ENCODE measurements around the gene TMEM150B.
A peak's percentile ranks its signal among the peaks of the same experiment; 100 is the strongest.
"Not testable (repeated sequence)": the region's sequence is repeated elsewhere in the genome, so short reads cannot be mapped to it uniquely, and the experiment has no call there.

The TMEM150B gene

GRCh38 chr19:55336101-55336500 lies 11.0 kb upstream of the TMEM150B start:
- DNase-seq: no peak

DNA sequence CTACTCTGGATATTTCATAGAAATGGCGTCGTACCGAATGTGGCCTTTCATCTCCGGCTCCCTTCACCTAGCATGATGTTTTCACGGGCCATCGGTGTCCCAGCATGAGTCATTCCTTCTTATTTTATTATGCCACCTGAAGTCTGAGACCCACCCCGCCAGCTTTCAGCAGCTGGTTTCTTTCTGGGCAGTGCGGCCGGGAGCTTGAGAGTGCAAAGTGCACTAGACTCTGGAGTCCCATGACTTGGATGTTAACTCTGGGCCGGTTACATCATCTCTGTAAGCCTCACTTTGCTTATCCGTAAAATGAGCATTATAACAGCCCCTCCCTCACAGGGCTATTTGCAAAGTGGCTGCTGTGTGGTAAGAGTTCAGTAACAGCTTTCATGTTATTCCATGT lies 8.7 kb upstream of the TMEM150B start:
- DNase-seq: no peak

DNA sequence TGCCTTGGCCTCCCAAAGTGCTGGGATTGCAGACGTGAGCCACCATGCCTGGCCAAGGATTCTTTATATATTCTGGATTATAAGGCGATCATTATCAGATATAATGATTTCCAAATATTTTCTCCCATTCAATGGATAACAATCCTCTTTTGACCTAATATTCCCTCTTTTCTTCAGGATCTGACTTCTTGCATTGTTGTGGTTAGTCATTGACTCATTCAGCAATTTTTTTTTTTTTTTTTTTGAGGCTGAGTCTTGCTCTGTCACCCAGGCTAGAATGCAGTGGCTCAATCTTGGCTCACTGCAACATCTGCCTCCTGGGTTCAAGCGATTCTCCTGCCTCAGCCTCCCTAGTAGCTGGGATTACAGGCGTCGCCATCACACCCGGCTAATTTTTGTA lies 4.7 kb upstream of the TMEM150B start:
- DNase-seq: not testable (repeated sequence)

DNA sequence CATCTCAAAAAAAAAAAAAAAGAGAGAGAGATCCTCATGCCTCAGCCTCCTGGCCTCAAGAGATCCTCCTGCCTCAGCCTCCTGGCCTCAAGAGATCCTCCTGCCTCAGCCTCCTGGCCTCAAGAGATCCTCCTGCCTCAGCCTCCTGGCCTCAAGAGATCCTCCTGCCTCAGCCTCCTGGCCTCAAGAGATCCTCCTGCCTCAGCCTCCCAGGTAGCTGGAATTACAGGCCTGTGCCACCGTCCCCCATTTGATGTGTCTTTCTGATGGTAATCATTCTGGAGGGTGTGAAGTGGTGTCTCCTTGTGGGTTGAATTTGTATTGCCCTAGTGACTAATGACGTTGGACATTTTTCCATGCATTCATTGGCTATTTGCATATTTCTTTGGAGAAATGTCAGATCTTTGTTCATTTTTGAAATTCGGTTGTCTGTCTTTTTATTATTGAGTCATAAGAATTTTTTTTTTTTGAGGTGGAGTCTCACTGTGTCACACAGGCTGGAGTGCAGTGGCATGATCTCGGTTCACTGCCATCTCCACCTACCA lies 3.7 kb upstream of the TMEM150B start:
- DNase-seq: not testable (repeated sequence)

DNA sequence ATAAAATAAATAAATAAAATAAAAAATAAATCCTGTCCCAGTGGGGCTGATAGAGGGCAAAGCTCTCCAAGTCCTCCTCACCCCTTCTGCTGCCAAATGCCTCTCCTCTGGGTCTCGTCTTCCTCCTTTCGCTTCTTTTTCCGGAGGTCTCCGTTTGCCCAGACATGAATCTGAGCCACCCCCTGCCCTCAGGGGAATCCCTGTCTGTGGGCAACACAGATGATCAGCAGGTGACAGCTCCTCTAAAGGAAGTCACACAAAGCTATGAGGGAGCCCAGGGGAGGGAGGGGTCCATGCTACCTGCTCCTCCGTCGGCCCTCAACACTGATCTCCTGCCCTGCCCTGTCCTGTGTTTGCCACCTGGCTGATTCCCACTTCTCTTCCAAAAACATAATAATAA lies 479 bp downstream of the TMEM150B start:
- DNase-seq: no peak

DNA sequence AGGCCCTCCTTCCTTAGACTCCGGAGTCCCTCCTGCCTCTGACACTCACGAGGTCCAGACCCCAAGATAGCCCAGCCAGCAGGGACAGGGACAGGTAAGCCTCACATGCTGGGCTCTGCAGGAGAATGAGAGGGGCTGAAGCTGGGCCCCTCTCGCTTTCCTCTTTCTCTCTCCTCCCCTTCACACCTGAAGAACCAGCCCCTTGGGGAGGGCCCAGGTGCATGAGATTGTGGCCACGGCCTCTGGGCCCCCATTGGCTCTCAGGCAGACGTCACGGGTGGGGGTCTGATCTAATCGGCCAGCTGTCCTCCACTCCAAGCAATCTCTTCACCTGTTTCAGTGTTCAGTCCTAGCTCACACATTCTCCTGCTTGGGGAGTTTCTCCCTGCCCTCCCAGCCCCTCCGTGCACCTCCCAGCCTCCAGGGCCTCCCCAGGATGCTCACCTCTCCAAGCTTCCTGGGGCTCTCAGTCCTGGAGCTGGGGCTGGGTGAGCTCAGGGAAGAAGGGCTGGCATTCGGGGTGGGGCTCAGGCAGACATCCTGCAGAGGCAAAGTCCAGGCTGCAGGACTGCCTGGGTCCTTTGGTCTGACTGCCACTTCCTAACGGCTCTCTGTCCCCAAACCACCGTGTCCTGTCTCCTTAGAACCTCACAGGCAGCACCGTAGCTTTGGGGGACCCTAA lies 2.8 kb downstream of the TMEM150B start:
- DNase-seq: no peak

DNA sequence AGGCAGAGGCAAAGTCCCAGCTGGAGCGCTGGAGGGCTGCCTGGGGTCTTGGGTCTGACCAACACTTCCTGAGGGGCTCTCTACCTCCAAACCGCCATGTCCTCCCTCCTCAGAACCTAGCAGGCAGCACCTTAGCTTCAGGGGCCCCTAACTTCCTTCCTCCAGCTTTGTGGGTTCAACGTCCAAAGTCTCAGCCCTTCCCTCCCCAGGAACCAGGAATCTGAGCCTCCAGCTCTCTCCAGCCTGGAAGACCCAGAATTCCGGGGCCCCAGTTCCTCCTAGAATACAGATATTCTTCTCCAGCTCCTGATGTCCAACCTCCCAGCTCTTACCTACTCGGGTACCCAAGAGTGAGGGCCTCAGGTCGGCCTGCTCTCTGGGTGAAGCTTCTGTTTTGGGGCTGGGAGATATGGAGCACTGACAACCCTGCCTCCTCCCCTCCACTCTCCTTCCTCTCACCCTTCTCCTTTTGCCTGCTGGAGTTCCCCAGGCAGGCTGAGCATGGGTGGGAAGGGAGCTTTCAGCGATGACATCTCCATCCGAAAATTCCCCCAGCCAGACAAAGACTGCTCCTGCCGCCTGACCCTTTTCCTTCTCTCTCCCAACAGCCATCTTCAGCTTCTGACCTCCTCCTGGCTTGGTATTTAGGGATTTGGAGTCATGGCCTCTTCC lies 3.5 kb downstream of the TMEM150B start:
- no peak for DNase-seq

GRCh38 chr19:55320844-55321419 lies 4.2 kb downstream of the TMEM150B start:
- DNase-seq: no peak

- DNase-seq: no peak
Observed at GRCh38 chr19:55319785-55320184, 5.4 kb downstream of the TMEM150B start.

DNA sequence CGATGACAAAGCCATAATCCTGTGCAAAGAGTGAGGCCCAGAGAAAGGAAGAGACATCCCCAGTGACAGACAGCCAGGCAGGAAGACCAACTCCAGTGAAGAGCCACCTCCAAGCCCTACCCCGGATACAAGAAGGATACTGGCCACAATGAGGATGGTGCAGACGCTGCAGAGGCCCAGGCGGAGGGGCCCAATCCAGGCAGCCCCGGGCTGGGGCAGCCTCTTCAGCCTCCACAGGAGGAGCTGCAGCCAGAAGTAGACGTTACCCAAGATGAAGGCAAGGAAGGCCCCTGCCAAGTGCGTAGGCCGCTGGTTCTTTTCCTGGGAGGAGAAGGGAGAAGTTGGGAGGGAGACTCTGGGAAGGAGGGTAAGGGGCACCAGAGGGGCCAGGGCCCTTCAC lies 8.5 kb downstream of the TMEM150B start:
- no peak for DNase-seq

DNA sequence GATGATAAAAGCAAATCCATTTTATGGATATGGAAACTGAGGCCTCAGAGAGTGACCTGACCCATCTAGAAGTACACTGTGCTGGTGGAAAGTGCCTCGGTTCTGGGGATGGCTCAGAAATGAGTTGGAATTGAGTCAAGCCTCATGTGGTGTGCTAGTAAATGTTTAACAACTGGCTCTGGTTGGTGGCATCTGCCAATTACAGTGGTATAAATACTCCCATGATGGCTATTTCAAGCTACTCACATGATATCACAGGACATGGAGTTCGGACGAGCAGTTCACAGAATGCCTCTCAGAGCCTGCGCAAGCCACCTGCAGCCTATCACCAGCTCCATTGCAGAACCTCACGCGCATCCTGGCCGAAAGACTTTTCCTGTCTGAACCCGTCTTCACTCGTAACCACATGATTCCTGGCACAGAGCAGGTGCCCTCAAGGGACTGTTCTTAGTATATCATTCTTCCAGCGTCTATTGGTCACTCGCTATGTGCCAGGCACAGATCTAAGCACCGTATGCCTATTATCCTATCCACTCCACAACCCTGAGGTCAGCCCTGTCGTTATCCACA lies 9.1 kb downstream of the TMEM150B start:
- DNase-seq: no peak

GRCh38 chr19:55314396-55314795 lies 10.7 kb downstream of the TMEM150B start:
- no peak for DNase-seq

GRCh38 chr19:55312621-55313512 lies 12.3 kb downstream of the TMEM150B start:
- no peak for DNase-seq

DNA sequence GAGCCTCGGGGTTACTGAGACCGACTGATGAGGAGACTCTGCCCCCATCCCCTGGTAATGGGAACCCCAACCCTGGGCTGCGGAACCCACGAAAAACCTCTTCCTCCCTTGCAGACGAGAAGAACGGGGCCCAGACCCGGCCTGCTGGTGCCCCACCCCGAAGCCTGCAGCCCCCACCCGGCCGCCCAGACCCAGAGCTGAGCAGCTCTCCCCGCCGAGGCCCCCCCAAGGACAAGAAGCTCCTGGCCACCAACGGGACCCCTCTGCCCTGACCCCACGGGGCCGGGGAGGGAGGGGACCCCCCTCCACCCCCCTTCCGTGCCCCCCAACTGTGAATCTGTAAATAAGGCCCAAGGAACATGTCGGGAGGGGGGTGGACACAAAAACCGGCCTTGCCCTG lies 13.3 kb downstream of the TMEM150B start:
- DNase-seq: no peak

DNA sequence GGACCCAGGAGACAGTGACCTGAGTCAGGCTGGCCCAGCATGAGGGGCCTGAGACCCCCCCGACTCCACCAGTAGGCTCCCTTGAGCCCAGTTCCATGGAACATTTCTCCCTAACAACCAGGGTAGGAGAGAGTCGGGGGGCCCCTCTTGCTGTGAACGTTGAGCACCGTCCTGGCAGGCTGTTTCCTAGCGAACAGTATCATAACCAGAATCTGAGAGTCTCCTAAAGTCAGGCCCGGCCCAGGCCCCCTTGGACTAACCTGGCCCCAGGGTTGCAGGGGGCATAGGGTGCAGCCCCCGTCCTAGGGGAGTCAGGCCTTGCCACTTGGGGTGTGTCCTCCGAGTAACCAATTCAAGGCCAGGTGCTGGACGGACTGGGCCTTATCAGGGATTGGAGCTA lies 13.7 kb downstream of the TMEM150B start:
- no peak for DNase-seq

- DNase-seq: no peak
Observed at GRCh38 chr19:55310498-55310897, 14.6 kb downstream of the TMEM150B start.

GRCh38 chr19:55309448-55309847 lies 15.7 kb downstream of the TMEM150B start:
- no peak for DNase-seq

DNA sequence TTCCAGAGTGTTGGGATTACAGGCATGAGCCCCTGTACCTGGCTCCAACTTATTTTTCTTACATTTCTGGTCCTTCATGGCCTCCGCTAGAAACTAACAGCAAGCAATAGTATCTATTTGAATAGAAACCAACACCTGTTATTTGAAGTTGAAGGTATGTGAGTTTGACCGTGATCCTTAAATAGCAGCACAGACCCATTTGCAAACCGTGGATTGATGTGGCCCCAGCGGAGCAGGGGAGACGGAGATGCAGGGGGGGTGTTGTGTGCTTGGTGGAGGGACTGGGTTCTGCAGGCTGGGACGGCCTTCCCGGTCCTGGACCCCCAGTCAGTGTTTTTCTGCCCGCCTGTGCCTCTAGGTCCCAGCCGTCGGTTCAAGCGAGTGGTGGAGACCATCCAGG lies 16.9 kb downstream of the TMEM150B start:
- DNase-seq: no peak

GRCh38 chr19:55306712-55307111 lies 18.4 kb downstream of the TMEM150B start:
- DNase-seq: no peak

DNA sequence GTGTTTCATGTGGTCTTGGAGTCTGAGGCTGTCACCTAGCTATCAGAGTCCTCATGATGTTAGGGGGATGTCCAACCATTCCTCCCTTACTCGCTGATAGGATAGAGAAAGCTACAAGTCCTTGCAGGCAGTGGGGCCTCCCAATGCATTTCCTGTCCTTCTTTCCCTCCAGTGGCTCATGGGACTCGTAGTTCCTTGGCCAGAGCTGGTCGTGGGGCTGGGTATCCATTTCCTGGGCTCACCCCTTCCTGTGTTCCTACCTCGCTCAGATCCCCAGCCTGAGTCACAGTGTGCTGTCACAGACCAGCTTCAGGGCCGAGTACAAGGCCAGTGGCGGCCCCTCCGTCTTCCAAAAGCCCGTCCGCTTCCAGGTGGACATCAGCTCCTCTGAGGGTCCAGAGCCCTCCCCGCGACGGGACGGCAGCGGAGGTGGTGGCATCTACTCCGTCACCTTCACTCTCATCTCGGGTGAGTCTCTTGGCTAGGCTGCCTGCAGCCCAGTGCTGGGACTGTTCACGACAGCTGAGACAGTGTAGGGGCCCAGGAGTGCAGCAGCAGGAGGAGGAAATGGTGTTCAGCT lies 19.1 kb downstream of the TMEM150B start:
- DNase-seq: no peak

DNA sequence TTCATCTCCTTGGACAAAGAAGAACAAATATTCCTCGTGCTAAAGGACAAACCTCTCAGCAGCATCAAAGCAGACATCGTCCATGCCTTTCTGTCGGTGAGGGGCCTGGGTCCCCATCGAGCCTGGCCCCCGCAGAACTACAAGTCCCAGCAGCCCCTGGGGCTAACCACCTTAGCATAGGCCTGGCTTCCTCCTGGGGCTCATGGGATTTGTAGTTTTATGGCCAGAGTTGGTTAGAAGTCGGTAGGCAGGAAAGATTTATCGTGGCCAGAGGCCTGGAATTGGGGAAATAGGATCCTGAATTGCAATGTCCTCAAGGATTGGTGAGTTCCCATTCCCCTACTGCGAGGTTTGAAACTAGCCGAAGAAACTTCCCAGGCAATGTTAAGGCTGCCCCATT lies 19.6 kb downstream of the TMEM150B start:
- DNase-seq: peak; percentile 50

DNA sequence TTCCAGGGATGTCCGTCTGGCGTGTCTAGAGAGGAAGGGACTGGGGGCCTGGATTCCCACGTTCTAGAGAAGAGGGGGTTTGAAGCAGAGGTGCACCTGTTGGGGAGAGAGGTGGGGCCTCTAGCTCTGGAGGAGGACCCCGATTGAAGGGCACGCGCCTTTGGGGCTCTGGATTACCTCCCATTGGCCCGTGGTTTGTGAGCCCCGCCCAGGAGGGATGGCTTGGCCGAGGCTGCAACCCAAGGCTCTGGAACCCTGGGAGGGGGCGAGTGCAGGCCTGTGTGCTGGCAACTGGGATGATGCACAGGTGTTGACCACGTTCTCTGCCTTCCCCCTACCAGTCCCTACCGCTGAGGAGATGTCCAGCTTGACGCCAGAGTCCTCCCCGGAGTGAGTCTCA lies 20.2 kb downstream of the TMEM150B start:
- DNase-seq: no peak
